ENCODE data around the gene IL11RA.

DNA sequence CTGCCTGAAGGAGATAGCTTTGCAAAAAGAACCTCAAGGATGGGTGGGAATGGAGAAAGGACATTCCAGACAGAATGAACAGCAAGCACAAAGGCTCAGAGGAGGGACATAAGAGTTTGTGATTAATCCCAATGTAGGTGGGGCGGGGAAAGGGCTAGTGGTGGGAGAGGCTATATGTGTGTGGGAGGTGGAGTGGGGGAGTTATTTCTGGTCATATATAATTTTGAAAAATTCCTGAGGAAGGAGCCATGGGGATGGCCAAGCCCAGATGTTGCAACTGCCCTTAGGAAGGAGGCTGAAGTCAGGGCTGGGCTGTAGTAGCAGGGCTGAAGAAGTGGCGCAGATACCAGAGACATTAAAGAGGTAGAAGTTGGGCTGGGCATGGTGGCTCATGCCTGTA lies 23.9 kb downstream of the IL11RA start:
- TF ChIP-seq POLR2A (IDR thresholded peaks at IDR 0.05): no peak
- TF ChIP-seq, protein P1, sequence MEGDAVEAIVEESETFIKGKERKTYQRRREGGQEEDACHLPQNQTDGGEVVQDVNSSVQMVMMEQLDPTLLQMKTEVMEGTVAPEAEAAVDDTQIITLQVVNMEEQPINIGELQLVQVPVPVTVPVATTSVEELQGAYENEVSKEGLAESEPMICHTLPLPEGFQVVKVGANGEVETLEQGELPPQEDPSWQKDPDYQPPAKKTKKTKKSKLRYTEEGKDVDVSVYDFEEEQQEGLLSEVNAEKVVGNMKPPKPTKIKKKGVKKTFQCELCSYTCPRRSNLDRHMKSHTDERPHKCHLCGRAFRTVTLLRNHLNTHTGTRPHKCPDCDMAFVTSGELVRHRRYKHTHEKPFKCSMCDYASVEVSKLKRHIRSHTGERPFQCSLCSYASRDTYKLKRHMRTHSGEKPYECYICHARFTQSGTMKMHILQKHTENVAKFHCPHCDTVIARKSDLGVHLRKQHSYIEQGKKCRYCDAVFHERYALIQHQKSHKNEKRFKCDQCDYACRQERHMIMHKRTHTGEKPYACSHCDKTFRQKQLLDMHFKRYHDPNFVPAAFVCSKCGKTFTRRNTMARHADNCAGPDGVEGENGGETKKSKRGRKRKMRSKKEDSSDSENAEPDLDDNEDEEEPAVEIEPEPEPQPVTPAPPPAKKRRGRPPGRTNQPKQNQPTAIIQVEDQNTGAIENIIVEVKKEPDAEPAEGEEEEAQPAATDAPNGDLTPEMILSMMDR (IDR thresholded peaks at IDR 0.05): no peak

Measured in right lobe of liver (tissue), 4 donors.